ENCODE data around the gene MRPL21. TPM values are rescaled to one million over a fixed set of nuclear protein-coding genes. Genes with fewer than 3 reads are reported as not detected.

MRPL21 gene
- total and polyA plus RNA-seq, 2 of the 13 experiments (the other 11 are each of a cell fraction or from before 2014, with no cell fraction given): 61.5 to 100 TPM

- TF ChIP-seq, protein P1, sequence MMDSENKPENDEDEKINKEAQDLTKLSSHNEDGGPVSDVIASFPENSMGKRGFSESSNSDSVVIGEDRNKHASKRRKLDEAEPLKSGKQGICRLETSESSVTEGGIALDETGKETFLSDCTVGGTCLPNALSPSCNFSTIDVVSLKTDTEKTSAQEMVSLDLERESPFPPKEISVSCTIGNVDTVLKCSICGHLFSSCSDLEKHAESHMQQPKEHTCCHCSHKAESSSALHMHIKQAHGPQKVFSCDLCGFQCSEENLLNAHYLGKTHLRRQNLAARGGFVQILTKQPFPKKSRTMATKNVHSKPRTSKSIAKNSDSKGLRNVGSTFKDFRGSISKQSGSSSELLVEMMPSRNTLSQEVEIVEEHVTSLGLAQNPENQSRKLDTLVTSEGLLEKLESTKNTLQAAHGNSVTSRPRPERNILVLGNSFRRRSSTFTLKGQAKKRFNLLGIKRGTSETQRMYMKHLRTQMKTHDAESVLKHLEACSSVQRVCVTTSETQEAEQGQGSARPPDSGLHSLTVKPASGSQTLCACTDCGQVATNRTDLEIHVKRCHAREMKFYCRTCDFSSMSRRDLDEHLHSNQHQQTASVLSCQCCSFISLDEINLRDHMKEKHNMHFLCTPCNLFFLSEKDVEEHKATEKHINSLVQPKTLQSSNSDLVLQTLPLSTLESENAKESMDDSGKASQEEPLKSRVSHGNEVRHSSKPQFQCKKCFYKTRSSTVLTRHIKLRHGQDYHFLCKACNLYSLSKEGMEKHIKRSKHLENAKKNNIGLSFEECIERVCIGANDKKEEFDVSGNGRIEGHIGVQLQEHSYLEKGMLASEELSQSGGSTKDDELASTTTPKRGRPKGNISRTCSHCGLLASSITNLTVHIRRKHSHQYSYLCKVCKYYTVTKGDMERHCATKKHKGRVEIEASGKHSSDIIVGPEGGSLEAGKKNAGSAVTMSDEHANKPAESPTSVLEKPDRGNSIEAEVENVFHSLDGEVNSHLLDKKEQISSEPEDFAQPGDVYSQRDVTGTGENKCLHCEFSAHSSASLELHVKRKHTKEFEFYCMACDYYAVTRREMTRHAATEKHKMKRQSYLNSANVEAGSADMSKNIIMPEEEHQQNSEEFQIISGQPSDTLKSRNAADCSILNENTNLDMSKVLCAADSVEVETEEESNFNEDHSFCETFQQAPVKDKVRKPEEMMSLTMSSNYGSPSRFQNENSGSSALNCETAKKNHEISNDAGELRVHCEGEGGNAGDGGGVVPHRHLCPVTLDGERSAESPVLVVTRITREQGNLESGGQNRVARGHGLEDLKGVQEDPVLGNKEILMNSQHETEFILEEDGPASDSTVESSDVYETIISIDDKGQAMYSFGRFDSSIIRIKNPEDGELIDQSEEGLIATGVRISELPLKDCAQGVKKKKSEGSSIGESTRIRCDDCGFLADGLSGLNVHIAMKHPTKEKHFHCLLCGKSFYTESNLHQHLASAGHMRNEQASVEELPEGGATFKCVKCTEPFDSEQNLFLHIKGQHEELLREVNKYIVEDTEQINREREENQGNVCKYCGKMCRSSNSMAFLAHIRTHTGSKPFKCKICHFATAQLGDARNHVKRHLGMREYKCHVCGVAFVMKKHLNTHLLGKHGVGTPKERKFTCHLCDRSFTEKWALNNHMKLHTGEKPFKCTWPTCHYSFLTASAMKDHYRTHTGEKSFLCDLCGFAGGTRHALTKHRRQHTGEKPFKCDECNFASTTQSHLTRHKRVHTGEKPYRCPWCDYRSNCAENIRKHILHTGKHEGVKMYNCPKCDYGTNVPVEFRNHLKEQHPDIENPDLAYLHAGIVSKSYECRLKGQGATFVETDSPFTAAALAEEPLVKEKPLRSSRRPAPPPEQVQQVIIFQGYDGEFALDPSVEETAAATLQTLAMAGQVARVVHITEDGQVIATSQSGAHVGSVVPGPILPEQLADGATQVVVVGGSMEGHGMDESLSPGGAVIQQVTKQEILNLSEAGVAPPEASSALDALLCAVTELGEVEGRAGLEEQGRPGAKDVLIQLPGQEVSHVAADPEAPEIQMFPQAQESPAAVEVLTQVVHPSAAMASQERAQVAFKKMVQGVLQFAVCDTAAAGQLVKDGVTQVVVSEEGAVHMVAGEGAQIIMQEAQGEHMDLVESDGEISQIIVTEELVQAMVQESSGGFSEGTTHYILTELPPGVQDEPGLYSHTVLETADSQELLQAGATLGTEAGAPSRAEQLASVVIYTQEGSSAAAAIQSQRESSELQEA (CRISPR knock-in tag; IDR thresholded peaks at IDR 0.05; ENCODE audit: not compliant biosample characterization): no peak
- TF ChIP-seq ZNF205 (CRISPR knock-in tag; IDR thresholded peaks at IDR 0.05) (no peak), POLR2A (IDR thresholded peaks at IDR 0.05; ENCODE audit: insufficient read depth in 1 of 2, low read depth in 2 of 2, low read length in 2 of 2) (no peak), ERF (CRISPR knock-in tag; IDR thresholded peaks at IDR 0.05) (no peak)
- TF ChIP-seq, protein P2, sequence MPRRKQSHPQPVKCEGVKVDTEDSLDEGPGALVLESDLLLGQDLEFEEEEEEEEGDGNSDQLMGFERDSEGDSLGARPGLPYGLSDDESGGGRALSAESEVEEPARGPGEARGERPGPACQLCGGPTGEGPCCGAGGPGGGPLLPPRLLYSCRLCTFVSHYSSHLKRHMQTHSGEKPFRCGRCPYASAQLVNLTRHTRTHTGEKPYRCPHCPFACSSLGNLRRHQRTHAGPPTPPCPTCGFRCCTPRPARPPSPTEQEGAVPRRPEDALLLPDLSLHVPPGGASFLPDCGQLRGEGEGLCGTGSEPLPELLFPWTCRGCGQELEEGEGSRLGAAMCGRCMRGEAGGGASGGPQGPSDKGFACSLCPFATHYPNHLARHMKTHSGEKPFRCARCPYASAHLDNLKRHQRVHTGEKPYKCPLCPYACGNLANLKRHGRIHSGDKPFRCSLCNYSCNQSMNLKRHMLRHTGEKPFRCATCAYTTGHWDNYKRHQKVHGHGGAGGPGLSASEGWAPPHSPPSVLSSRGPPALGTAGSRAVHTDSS (CRISPR knock-in tag; conservative IDR thresholded peaks at IDR 0.05): no peak
- TF ChIP-seq, protein P3, sequence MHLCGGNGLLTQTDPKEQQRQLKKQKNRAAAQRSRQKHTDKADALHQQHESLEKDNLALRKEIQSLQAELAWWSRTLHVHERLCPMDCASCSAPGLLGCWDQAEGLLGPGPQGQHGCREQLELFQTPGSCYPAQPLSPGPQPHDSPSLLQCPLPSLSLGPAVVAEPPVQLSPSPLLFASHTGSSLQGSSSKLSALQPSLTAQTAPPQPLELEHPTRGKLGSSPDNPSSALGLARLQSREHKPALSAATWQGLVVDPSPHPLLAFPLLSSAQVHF (CRISPR knock-in tag; IDR thresholded peaks at IDR 0.05): no peak
These were observed 47.1 kb upstream of the MRPL21 start (continued) for GRCh38 chr11:68950762-68951161.

All from HepG2 (cell line).